GM12872 (cell line): Measurements from ENCODE around the gene ADAMTS15.

Experiments used
- TF ChIP-seq, protein P1 (sequence below): IDR thresholded peaks from 3 replicates; pipeline ENCODE4 v1.5.1; 2011; ENCODE audit warnings: low read depth, mild to moderate bottlenecking, low read length, moderate library complexity; ENCODE audit not compliant: insufficient read depth

Gene ADAMTS15

DNA sequence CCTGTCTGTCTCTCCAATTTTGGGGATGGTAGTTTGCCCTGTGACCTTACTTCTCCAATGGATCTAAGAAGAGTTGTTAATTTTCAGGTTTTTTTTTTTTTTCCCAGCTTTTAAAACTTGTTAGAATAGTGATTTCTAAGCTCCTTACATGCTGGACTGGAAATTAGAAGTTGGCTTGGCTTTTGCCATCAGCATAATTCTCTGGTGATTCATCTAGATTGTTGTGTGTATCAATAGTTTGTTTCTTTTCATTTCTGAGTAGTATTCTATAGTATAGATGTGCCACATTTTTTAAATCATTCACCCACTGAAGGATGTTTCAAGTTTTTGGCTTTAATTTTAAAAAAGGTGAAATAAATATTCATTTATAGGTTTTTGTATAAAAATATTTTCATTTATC lies 51.4 kb downstream of the ADAMTS15 start:
- TF ChIP-seq, protein P1, sequence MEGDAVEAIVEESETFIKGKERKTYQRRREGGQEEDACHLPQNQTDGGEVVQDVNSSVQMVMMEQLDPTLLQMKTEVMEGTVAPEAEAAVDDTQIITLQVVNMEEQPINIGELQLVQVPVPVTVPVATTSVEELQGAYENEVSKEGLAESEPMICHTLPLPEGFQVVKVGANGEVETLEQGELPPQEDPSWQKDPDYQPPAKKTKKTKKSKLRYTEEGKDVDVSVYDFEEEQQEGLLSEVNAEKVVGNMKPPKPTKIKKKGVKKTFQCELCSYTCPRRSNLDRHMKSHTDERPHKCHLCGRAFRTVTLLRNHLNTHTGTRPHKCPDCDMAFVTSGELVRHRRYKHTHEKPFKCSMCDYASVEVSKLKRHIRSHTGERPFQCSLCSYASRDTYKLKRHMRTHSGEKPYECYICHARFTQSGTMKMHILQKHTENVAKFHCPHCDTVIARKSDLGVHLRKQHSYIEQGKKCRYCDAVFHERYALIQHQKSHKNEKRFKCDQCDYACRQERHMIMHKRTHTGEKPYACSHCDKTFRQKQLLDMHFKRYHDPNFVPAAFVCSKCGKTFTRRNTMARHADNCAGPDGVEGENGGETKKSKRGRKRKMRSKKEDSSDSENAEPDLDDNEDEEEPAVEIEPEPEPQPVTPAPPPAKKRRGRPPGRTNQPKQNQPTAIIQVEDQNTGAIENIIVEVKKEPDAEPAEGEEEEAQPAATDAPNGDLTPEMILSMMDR, result no peak

DNA sequence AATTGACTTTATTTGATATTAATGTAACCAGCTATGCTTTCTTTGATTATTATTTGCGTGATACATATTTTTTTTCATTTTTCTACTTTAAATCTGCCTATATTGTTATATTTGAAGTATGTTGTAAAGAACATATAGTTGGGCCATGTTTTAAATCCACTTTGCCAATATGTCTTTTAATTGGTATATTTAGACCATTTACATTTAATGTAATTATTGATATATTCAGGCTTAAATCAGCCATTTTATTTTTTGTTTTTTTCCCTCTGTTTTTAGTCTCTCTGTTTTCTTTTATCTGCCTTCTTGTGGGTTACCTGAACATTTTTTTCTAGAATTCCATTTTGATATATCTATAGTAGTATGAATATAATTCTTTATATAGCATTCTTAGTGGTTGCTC lies 55.9 kb downstream of the ADAMTS15 start:
- TF ChIP-seq, protein P1, result no peak

DNA sequence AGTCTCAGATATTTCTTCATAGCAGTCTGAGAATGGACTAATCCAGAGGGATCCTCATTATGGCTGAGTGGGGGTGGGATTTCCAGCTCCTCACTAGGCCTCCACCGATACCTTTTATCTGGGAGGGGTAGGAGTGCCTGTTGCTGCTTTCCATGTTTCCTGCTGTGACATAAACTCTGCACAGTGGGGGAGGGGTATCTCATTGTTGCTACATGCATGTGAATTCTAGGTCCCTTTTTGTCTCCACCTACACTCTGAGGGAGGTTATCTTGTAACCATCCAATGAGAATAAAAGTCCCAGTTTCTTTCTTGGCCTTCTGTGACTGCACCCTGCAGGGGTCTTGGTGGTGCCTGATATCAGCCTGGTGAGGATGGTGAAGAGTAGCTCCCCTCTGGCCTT lies 60.5 kb downstream of the ADAMTS15 start:
- TF ChIP-seq, protein P1, result no peak

DNA sequence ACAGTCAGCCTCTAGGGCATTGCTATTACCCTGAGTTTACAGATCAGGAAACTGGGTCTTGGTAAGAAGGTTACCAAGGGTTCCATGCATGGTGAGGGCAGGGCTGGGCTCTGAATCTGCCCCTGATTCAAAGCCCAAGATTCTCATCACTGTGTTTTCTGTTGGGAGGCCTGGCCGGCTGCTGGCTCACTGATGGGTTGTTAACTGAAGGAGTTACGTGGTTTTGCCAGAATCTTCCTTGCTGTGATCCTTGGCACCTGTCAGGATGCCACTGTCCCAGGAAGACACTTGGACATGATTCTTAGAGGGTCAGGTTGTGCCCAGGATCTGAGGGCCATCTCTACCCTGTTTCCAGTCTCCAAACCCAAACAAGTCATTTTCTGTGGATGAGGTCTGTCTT lies 61.5 kb downstream of the ADAMTS15 start:
- TF ChIP-seq, protein P1, result no peak

DNA sequence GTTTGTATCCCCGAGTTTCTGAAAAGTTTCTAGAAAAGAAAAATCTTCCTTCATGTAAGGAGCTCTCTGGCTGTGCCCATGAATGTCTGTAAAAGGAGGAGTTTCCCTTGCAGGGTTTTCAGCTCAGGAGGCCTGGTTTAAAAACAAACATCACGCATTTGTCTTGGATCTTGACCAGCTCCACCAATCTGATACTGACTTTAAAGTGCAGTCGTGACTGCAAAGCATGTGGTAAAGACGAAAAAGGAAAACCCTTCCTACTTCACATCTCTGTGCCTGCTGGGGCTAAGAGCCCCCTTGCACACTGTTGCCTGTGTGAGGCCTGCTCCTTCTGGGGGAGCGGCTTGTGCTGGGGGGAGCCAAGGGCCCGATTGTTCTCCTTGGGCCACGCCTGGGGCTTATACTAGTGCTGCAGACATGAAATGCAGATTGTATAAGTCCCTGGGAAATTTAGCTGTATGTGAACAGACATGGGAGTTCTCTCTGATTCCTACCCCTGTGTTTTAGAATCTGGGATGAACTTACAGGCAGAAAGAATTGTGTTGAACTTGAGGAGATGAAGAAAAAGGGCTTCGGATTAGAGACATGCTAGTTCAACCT lies 62.1 kb downstream of the ADAMTS15 start:
- TF ChIP-seq, protein P1, result no peak

DNA sequence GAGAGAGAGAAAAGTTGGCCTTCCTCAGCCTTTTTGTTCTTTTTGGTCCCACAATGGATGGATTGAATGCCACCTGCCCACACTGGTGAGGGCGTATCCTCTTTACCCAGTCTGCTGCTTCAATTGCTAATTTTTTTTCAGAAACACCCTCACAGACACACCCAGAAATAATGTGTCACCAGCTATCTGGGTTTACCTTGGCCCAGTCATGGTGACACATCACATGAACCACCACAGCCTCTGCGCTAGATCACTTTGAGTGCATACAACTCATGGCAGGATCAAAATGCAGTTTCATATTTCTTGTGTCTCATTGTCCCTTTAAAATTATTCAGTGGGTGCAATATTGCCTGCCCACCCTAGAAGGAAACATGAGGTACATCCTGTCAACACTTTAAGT lies 63.3 kb downstream of the ADAMTS15 start:
- TF ChIP-seq, protein P1, result no peak

DNA sequence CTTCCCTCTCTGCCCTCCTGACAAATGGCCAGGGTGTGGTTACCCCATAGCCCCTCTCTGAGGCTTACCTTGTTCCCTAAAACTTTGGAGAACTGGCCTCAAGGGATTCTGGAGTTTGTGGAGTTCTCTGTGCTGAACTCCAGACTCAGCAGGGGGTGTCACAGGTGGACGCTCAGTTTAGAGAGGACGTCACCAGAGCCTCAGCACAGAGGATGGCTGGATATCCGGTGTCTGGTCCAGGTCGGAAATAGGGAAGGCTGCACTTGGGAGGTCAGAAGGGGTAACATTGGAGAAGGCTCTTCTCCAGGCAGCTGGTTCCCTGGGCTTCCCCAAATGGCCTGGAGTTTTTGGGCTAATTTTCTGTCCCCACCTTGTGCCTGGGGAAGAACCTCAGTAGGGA lies 64.2 kb downstream of the ADAMTS15 start:
- TF ChIP-seq, protein P1, result no peak
